Neural progenitor cell (in vitro differentiated cells): Measurements from ENCODE around the gene LHX6.

Experiments
- CTCF ChIP-seq: fragments of 200-600 bp; sonication (generic); IDR thresholded peaks from 2 replicates; pipeline ENCODE4 v1.5.1; 2017; ENCODE audit warnings: antibody characterized with exemption, mild to moderate bottlenecking
- EZH2 ChIP-seq: fragments of 200-600 bp; sonication (generic); IDR thresholded peaks from 2 replicates; pipeline ENCODE4 v1.6.1; 2017; ENCODE audit warnings: antibody characterized with exemption, mild to moderate bottlenecking, moderate library complexity
- EZH2phosphoT487 ChIP-seq: fragments of 200-600 bp; sonication (generic); IDR thresholded peaks from 2 replicates; pipeline ENCODE4 v1.6.1; 2017; ENCODE audit warnings: antibody characterized with exemption

GRCh38 chr9:122204491-122204890 lies 24.3 kb downstream of the LHX6 start:
- TF ChIP-seq CTCF (no peak), EZH2 (no peak), EZH2phosphoT487 (no peak)
